GM21576 (cell line): ENCODE data around the gene HPX.

Source experiments
- ATAC-seq: cut with Tn5 transposase; IDR thresholded peaks from one replicate; pipeline ENCODE4 v1.9.1; 2021; ENCODE audit warnings: mild to moderate bottlenecking, moderate library complexity; ENCODE audit not compliant: unreplicated experiment

Gene HPX

GRCh38 chr11:6468712-6469495 is 28.1 kb upstream of the HPX start:
- ATAC-seq = peak; percentile 85

- no peak for ATAC-seq
Observed at GRCh38 chr11:6459099-6459450, 18.3 kb upstream of the HPX start.

GRCh38 chr11:6458352-6459098 is 17.7 kb upstream of the HPX start:
- no peak for ATAC-seq

GRCh38 chr11:6457581-6458320 is 17.0 kb upstream of the HPX start:
- ATAC-seq = no peak

GRCh38 chr11:6456361-6457073 is 15.7 kb upstream of the HPX start:
- ATAC-seq = no peak

GRCh38 chr11:6455070-6455469 is 14.3 kb upstream of the HPX start:
- no peak for ATAC-seq

- no peak for ATAC-seq
Observed at GRCh38 chr11:6453152-6453551, 12.4 kb upstream of the HPX start.

GRCh38 chr11:6452219-6452618 is 11.4 kb upstream of the HPX start:
- no peak for ATAC-seq

- no peak for ATAC-seq
Observed at GRCh38 chr11:6448574-6448973, 7.8 kb upstream of the HPX start.

GRCh38 chr11:6443269-6444003 is 2.6 kb upstream of the HPX start:
- ATAC-seq = peak; percentile 77

GRCh38 chr11:6442441-6442840 is 1.7 kb upstream of the HPX start:
- ATAC-seq = no peak

- no peak for ATAC-seq
Observed at GRCh38 chr11:6438979-6439571, 1.7 kb downstream of the HPX start.

- ATAC-seq = no peak
Observed at GRCh38 chr11:6437993-6438392, 2.8 kb downstream of the HPX start.

GRCh38 chr11:6437423-6437822 is 3.4 kb downstream of the HPX start:
- ATAC-seq = no peak

GRCh38 chr11:6433998-6434660 is 6.7 kb downstream of the HPX start:
- ATAC-seq = peak; percentile 39

GRCh38 chr11:6431861-6432260 is 8.9 kb downstream of the HPX start:
- ATAC-seq = no peak

GRCh38 chr11:6427516-6427915 is 13.3 kb downstream of the HPX start:
- no peak for ATAC-seq

GRCh38 chr11:6420677-6421076 is 20.1 kb downstream of the HPX start:
- no peak for ATAC-seq

- peak; percentile 42 for ATAC-seq
Observed at GRCh38 chr11:6419009-6419631, 21.7 kb downstream of the HPX start, which contains the start of gene APBB1. Gene APBB1 (minus strand): TSS chr11:6419094. CDS start chr11:6411347, 7,747 bp downstream.
